Neutrophil (primary cell): ENCODE results near the gene ZFPL1.

Experiments used
- H3K27ac ChIP-seq: fragments of 200-600 bp; sonication (generic); 2 replicates; pipeline ENCODE4 v1.5.1; 2016; ENCODE audit warnings: mild to moderate bottlenecking, moderate library complexity
- H3K27me3 ChIP-seq: fragments of 200-600 bp; sonication (generic); 2 replicates; pipeline ENCODE4 v1.6.0; 2016; ENCODE audit warnings: mild to moderate bottlenecking
- H3K36me3 ChIP-seq: fragments of 200-600 bp; sonication (generic); 2 replicates; pipeline ENCODE4 v1.5.1; 2017
- H3K4me1 ChIP-seq, 2 experiments: fragments of 200-600 bp in 1 of 2; sonication (generic) in 1 of 2; 1 replicate in 1 of 2; 2 replicates in 1 of 2; pipeline versions ENCODE4 v1.5.1 to v1.6.1; 2013 to 2016; ENCODE audit warnings: low read depth in 1 of 2, low read length in 1 of 2, mild to moderate bottlenecking in 1 of 2, moderate library complexity in 1 of 2; ENCODE audit not compliant: control insufficient read depth in 1 of 2, insufficient read depth in 1 of 2
- H3K4me3 ChIP-seq, 2 experiments: fragments of 200-600 bp in 1 of 2; sonication (generic) in 1 of 2; 1 replicate in 1 of 2; 2 replicates in 1 of 2; pipeline ENCODE4 v1.5.1; 2013 to 2016; ENCODE audit warnings: low read depth in 1 of 2, low read length in 1 of 2, mild to moderate bottlenecking in 1 of 2, moderate library complexity in 1 of 2
- H3K9me3 ChIP-seq: fragments of 200-600 bp; sonication (generic); 2 replicates; pipeline ENCODE4 v1.5.1; 2016
- TF ChIP-seq, protein P1 (sequence below): fragments of 200-600 bp; sonication (generic); IDR thresholded peaks from 2 replicates; pipeline ENCODE4 v1.5.1; 2016; ENCODE audit warnings: antibody characterized with exemption

Gene ZFPL1

GRCh38 chr11:65047581-65048422, 36.2 kb upstream of the ZFPL1 start:
- TF ChIP-seq, protein P1, sequence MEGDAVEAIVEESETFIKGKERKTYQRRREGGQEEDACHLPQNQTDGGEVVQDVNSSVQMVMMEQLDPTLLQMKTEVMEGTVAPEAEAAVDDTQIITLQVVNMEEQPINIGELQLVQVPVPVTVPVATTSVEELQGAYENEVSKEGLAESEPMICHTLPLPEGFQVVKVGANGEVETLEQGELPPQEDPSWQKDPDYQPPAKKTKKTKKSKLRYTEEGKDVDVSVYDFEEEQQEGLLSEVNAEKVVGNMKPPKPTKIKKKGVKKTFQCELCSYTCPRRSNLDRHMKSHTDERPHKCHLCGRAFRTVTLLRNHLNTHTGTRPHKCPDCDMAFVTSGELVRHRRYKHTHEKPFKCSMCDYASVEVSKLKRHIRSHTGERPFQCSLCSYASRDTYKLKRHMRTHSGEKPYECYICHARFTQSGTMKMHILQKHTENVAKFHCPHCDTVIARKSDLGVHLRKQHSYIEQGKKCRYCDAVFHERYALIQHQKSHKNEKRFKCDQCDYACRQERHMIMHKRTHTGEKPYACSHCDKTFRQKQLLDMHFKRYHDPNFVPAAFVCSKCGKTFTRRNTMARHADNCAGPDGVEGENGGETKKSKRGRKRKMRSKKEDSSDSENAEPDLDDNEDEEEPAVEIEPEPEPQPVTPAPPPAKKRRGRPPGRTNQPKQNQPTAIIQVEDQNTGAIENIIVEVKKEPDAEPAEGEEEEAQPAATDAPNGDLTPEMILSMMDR, result no peak
- Histone ChIP-seq H3K9me3 (no peaks in the 10 kb centered on the region), H3K27me3 (peaks cover 5% of the 10 kb centered on the region), H3K4me1 (peaks cover 21 to 23% of the 10 kb centered on the region in 2 experiments), H3K4me3 (peak overlapping the region; percentile 56 to 64), H3K27ac (peak overlapping the region; percentile 7), H3K36me3 (no peaks in the 10 kb centered on the region)

- no peaks in the 10 kb centered on the region for H3K36me3 ChIP-seq
- peaks cover 15 to 21% of the 10 kb centered on the region in 2 experiments for H3K4me1 ChIP-seq
- no peaks in the 10 kb centered on the region for H3K9me3 ChIP-seq
- TF ChIP-seq, protein P1, result no peak
- no peak overlapping the region for H3K4me3 ChIP-seq
- no peak overlapping the region for H3K27ac ChIP-seq
- H3K27me3 ChIP-seq, result peaks cover 5% of the 10 kb centered on the region
Observed at GRCh38 chr11:65051398-65051858, 32.6 kb upstream of the ZFPL1 start.

DNA sequence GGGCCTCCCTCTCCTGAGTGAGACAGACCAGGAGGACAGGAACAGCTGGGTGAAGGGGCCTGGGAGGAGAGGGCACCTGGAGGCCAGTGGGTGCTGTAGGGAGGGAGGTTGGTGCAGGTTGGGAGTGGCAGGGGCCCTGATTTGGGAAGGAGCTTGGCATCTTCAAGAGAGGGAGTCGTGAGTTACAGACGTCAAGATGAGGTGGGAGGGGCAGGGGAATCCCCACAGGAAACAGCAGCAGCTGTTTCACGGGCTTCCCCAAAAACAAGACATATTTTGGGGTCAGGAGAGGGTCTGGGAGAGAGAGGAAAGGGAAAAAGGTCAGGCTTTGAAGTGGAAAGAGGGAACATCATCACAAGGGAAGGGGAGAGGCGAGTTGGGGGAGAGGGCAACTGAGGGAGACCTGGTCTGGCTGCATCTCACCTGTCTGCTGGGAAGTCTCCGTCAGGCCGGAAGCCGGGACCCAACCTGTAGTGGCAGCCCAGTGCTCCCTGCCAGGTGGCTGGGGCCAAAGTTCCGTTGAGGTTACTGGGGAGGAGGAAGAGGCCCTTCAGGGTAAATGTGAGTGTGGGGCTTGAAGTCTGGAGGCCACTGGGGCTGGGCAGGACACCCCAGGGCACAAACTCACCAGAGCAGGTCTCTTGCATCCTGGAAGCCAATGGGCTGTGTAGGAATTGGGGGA, 30.1 kb upstream of the ZFPL1 start:
- no peaks in the 10 kb centered on the region for H3K9me3 ChIP-seq
- no peak overlapping the region for H3K27ac ChIP-seq
- no peak overlapping the region for H3K4me3 ChIP-seq
- H3K27me3 ChIP-seq, result no peaks in the 10 kb centered on the region
- H3K4me1 ChIP-seq, result peaks cover 0 to 10% of the 10 kb centered on the region in 2 experiments
- TF ChIP-seq, protein P1, result no peak
- H3K36me3 ChIP-seq, result no peaks in the 10 kb centered on the region

GRCh38 chr11:65055538-65055937, 28.5 kb upstream of the ZFPL1 start:
- H3K36me3 ChIP-seq, result no peaks in the 10 kb centered on the region
- peaks cover 0 to 10% of the 10 kb centered on the region in 2 experiments for H3K4me1 ChIP-seq
- TF ChIP-seq, protein P1, result no peak
- H3K9me3 ChIP-seq, result no peaks in the 10 kb centered on the region
- no peaks in the 10 kb centered on the region for H3K27me3 ChIP-seq
- no peak overlapping the region for H3K27ac ChIP-seq
- no peak overlapping the region for H3K4me3 ChIP-seq

DNA sequence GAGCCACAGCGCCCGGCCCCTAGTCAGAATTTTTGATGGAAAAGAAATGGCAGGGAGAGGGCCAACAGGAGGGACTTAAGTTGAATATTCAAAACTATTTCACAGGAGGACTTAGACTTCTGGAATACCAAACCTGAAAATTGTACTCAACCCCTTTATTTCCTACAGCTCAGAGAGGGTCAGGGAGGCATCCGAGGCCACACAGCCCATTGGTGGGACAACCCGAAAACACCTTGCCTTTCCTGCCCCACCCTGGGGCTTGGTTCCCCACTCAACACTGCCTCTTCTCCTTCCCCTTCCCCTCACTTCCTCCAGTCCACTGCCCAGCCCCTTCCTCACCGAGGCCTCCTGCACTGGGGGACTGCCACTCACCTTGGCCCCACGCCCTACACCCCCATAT, 27.0 kb upstream of the ZFPL1 start:
- no peak overlapping the region for H3K27ac ChIP-seq
- H3K27me3 ChIP-seq, result no peaks in the 10 kb centered on the region
- H3K9me3 ChIP-seq, result no peaks in the 10 kb centered on the region
- TF ChIP-seq, protein P1, result no peak
- no peaks in the 10 kb centered on the region for H3K36me3 ChIP-seq
- H3K4me1 ChIP-seq, result peaks cover 0 to 10% of the 10 kb centered on the region in 2 experiments
- no peak overlapping the region for H3K4me3 ChIP-seq
